Breast epithelium (tissue), 3 donors: ENCODE data around the gene NIN.

Experiments used
- POLR2A ChIP-seq: fragments of 450-650 bp; IDR thresholded peaks from one replicate; pipeline ENCODE4 v1.6.1; 2016; ENCODE audit warnings: antibody characterized with exemption, mild to moderate bottlenecking, moderate library complexity
- TF ChIP-seq, protein P1 (sequence below), 3 donors: fragments of 450-650 bp; IDR thresholded peaks; one replicate each; pipeline ENCODE4 v1.5.1; 2016 to 2017; ENCODE audit warnings: antibody characterized with exemption in 3 of 3, mild to moderate bottlenecking in 3 of 3, moderate library complexity in 3 of 3

DNA sequence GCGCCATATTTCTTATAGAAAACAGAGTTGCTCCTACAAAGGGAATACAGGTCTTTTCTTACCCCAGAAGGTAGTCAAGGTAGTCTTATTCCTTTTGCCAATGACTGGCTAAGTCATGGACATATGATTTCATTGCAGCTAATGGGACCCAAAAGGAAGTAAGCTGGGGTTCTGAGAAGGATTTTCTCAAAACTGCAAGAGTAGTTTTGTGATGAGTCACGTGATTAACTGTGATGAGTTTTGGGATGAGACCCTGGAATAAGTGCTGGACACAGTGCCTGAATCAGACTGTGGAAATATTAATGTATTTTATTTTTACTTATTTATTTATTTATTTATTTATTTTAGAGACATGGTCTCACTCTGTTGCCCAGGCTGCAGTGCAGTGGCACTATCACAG is 13.4 kb upstream of the NIN start:
- TF ChIP-seq, protein P1, sequence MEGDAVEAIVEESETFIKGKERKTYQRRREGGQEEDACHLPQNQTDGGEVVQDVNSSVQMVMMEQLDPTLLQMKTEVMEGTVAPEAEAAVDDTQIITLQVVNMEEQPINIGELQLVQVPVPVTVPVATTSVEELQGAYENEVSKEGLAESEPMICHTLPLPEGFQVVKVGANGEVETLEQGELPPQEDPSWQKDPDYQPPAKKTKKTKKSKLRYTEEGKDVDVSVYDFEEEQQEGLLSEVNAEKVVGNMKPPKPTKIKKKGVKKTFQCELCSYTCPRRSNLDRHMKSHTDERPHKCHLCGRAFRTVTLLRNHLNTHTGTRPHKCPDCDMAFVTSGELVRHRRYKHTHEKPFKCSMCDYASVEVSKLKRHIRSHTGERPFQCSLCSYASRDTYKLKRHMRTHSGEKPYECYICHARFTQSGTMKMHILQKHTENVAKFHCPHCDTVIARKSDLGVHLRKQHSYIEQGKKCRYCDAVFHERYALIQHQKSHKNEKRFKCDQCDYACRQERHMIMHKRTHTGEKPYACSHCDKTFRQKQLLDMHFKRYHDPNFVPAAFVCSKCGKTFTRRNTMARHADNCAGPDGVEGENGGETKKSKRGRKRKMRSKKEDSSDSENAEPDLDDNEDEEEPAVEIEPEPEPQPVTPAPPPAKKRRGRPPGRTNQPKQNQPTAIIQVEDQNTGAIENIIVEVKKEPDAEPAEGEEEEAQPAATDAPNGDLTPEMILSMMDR (IDR thresholded peaks at IDR 0.05): no peak
- TF ChIP-seq POLR2A: no peak
